ENCODE data around the gene KRTAP4-1.

DNA sequence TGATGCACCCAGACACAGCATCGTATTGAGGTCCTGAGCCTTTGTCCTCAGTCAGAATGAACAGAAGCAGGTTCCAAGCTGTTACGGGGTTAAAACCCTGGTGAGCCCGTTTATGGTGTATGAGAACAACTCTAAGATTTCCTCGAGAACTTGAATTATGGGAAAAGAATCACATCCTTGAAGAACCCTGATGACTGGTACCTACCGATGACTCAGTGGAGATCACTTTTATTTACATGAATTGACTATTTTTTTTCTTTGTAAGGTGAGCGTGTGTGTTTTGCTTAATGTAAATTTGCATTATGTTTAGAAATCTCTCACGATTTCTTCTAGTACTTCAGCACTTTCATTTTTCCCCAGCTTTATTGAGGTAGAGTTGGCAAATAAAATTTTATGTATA, 20.9 kb downstream of the KRTAP4-1 start:
- TF ChIP-seq, protein P1, sequence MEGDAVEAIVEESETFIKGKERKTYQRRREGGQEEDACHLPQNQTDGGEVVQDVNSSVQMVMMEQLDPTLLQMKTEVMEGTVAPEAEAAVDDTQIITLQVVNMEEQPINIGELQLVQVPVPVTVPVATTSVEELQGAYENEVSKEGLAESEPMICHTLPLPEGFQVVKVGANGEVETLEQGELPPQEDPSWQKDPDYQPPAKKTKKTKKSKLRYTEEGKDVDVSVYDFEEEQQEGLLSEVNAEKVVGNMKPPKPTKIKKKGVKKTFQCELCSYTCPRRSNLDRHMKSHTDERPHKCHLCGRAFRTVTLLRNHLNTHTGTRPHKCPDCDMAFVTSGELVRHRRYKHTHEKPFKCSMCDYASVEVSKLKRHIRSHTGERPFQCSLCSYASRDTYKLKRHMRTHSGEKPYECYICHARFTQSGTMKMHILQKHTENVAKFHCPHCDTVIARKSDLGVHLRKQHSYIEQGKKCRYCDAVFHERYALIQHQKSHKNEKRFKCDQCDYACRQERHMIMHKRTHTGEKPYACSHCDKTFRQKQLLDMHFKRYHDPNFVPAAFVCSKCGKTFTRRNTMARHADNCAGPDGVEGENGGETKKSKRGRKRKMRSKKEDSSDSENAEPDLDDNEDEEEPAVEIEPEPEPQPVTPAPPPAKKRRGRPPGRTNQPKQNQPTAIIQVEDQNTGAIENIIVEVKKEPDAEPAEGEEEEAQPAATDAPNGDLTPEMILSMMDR (IDR thresholded peaks at IDR 0.05; ENCODE audit: low read depth, low read length, poor library complexity, severe bottlenecking) = no peak
- no peak for TF ChIP-seq EZH2phosphoT487 (IDR thresholded peaks at IDR 0.05; ENCODE audit: borderline replicate concordance, low read length)

Measured in DOHH2 (cell line).